HL-60 (cell line): ENCODE measurements around the gene TIMP2.

ENCODE experiments used
- CTCF ChIP-seq: IDR thresholded peaks from one replicate; pipeline ENCODE4 v1.5.1; 2011; ENCODE audit warnings: low read length, control low read depth, inconsistent platforms; ENCODE audit not compliant: insufficient read depth
- GABPA ChIP-seq: IDR thresholded peaks from 2 replicates; pipeline ENCODE4 v1.6.1; 2012; ENCODE audit warnings: low read depth

- TF ChIP-seq CTCF = no peak
- TF ChIP-seq GABPA = no peak
Measured at GRCh38 chr17:78829477-78829876, 95.7 kb downstream of the TIMP2 start.
